PC-9 (cell line): Measurements from ENCODE around the gene FILIP1. TPM values are rescaled to one million over a fixed set of nuclear protein-coding genes. Genes with fewer than 3 reads are reported as not detected.

ENCODE experiments used
- BruUV-seq: library from RNA; stranded (reverse); fragments of 400-500 nt; replicated peaks from 2 replicates; lab custom pipeline; 2021; lab: Mats Ljungman, UMichigan
- CTCF ChIA-PET: fragments of 300-600 bp; sonication (Branson Sonifier 250); formaldehyde crosslinking; loops from one replicate; lab custom pipeline; 2022; ENCODE audit warnings: antibody characterized with exemption; lab: Charles Lee
- POLR2A ChIA-PET: fragments of 300-600 bp; sonication (Branson Sonifier 250); formaldehyde crosslinking; loops from one replicate; lab custom pipeline; 2022; ENCODE audit warnings: antibody characterized with exemption; ENCODE audit not compliant: unreplicated experiment; lab: Charles Lee
- DNase-seq, 2 experiments: peaks; one replicate each; pipeline versions ENCODE4 v3.0.0 to v3.0.0-alpha.2; 2015 to 2022; ENCODE audit warnings: mixed read lengths in 1 of 2
- H2AFZ ChIP-seq: fragments of 200-600 bp; sonication (generic); 2 replicates; pipeline ENCODE4 v1.8.1; 2017; ENCODE audit warnings: antibody characterized with exemption
- H3F3A ChIP-seq: fragments of 200-600 bp; sonication (generic); 2 replicates; pipeline ENCODE4 v1.8.1; 2017; ENCODE audit warnings: antibody characterized with exemption, mild to moderate bottlenecking, low read depth; ENCODE audit not compliant: insufficient read depth
- H3K27ac ChIP-seq: fragments of 200-600 bp; sonication (generic); 2 replicates; pipeline ENCODE4 v1.6.1; 2016; ENCODE audit warnings: mixed run types
- H3K27me3 ChIP-seq: fragments of 200-600 bp; sonication (generic); 2 replicates; pipeline ENCODE4 v1.6.1; 2016; ENCODE audit warnings: low read depth, mixed run types; ENCODE audit not compliant: insufficient read depth
- H3K36me3 ChIP-seq: fragments of 200-600 bp; sonication (generic); 2 replicates; pipeline ENCODE4 v1.6.1; 2016; ENCODE audit warnings: low read depth, mixed run types
- H3K4me1 ChIP-seq: fragments of 200-600 bp; sonication (generic); replicated peaks from 2 replicates; pipeline ENCODE4 v1.6.1; 2016; ENCODE audit warnings: mixed run types; ENCODE audit not compliant: insufficient read depth
- H3K4me2 ChIP-seq: fragments of 200-600 bp; sonication (generic); 2 replicates; pipeline ENCODE4 v1.6.1; 2017; ENCODE audit warnings: mixed run types
- H3K4me3 ChIP-seq: fragments of 200-600 bp; sonication (generic); 2 replicates; pipeline ENCODE4 v1.6.1; 2016; ENCODE audit warnings: mixed run types
- H3K79me2 ChIP-seq: fragments of 200-600 bp; sonication (generic); 2 replicates; pipeline ENCODE4 v1.6.1; 2017; ENCODE audit warnings: low read depth, mixed run types
- H3K9me2 ChIP-seq: fragments of 200-600 bp; sonication (generic); 2 replicates; pipeline ENCODE4 v1.8.1; 2017; ENCODE audit warnings: mild to moderate bottlenecking; ENCODE audit not compliant: insufficient read depth
- H3K9me3 ChIP-seq: fragments of 200-600 bp; sonication (generic); 2 replicates; pipeline ENCODE4 v1.8.1; 2016; ENCODE audit warnings: low read depth; ENCODE audit not compliant: insufficient read depth
- H4K20me1 ChIP-seq: fragments of 200-600 bp; sonication (generic); 2 replicates; pipeline ENCODE4 v1.8.1; 2017; ENCODE audit not compliant: insufficient read depth
- CTCF ChIP-seq: fragments of 200-600 bp; sonication (generic); conservative IDR thresholded peaks from 2 replicates; pipeline ENCODE4 v1.6.1; 2017; ENCODE audit warnings: mixed run types, antibody characterized with exemption, mild to moderate bottlenecking, moderate library complexity
- EZH2 ChIP-seq: fragments of 200-600 bp; sonication (generic); IDR thresholded peaks from 2 replicates; pipeline ENCODE4 v1.8.0; 2017; ENCODE audit warnings: antibody characterized with exemption, low read depth
- intact Hi-C: fragments of 100-400 bp; cut with micrococcal nuclease; formaldehyde crosslinking; loops from one replicate; pipeline ENCODE4 v1.10.0; 2022; ENCODE audit not compliant: unreplicated experiment
- total RNA-seq: library from RNA; stranded (reverse); gene quantifications from 2 replicates; pipeline ENCODE4 v1.2.3, GENCODE V29; 2021

Gene FILIP1
- total RNA-seq, 1 experiment from 2014 or later, result 0.15 TPM

DNA sequence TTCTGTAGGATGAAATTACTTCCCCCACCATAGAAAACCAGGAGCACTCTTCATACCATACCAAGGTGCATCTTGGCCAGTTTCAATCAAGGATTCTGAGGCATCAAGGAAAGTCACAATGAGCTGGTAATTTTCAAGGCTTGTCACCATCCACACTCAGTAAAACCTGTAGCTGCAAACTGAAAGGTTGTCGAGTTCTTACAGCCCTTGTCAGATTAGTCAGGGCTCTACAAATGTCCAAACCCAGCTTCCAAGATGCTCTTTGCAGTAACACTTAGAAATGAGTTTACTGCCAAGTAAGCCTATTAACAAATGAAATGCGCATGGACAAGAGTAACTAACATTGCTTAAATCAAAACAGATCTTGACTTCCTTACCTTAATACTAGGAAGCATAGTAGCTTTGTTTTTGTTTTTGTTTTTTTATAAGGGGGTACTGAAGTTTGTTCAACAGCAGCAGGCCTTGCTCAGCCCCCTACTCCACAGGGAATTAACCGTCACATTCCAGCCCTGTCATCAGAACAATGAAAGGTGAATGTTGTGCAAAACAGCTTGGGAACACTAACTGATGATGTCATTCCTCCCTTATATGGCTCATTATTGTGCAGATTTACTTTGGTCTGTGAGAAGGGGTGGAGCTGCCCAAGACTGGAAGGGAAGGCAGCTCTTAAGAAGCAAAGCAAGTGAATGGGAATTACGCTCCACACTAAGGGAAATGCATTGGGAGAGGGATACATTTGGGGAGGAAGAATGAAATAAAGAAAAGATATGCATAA is 159.1 kb downstream of the FILIP1 start:
- H3K36me3 ChIP-seq, result no peaks in the 10 kb centered on the region
- no peak overlapping the region for H3K4me3 ChIP-seq
- ChIA-PET POLR2A (interaction anchor here (0.6 kb wide), 1 partner anchor 227 kb away, joined by 6 read pairs; no protein-coding TSS in a partner anchor), CTCF (no interaction called here)
- no peaks in the 10 kb centered on the region for H3K9me3 ChIP-seq
- no peaks in the 10 kb centered on the region for H3K4me1 ChIP-seq
- H3K27ac ChIP-seq, result no peak overlapping the region
- H4K20me1 ChIP-seq, result no peaks in the 10 kb centered on the region
- no peak for DNase-seq
- no peaks in the 10 kb centered on the region for H3F3A ChIP-seq
- no peaks in the 10 kb centered on the region for H3K27me3 ChIP-seq
- TF ChIP-seq CTCF (no peak), EZH2 (no peak)
- no peak overlapping the region for H3K4me2 ChIP-seq
- H2AFZ ChIP-seq, result no peak overlapping the region
- H3K9me2 ChIP-seq, result no peaks in the 10 kb centered on the region
- no TSS peak for BruUV-seq
- intact Hi-C loops, result no loop called here
- no peaks in the 10 kb centered on the region for H3K79me2 ChIP-seq

DNA sequence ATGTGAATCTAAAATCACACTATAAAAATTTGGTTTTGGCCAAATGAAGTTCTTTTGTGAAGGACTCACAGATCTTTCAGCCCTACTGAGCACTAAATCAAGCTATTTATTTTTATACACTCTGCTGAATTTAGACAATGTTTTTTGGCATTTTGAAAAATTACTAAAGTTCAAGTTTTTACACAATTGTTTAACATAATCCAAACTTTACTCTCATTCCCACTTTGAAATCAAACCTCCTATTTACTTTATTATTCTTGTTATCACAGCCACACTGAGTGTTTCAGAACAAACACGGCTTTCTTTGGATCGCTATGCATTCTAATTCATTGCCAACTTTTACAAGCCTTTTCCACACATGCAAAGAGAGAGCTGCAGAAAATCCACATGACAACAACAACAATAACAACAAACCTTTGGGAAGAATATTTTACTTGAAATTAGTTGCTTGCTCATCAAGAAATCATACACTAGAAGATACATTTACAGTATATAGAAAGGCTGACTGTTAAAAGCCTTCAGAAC is 159.9 kb downstream of the FILIP1 start:
- POLR2A ChIA-PET, result no interaction called here
- DNase-seq, result no peak
- no peak overlapping the region for H3K4me3 ChIP-seq
- no peaks in the 10 kb centered on the region for H3K79me2 ChIP-seq
- no peak for TF ChIP-seq CTCF
- TF ChIP-seq EZH2, result no peak
- H4K20me1 ChIP-seq, result no peaks in the 10 kb centered on the region
- H3F3A ChIP-seq, result no peaks in the 10 kb centered on the region
- no peaks in the 10 kb centered on the region for H3K36me3 ChIP-seq
- intact Hi-C loops, result no loop called here
- BruUV-seq, result no TSS peak
- no peaks in the 10 kb centered on the region for H3K9me2 ChIP-seq
- no peaks in the 10 kb centered on the region for H3K9me3 ChIP-seq
- H3K27ac ChIP-seq, result no peak overlapping the region
- no peaks in the 10 kb centered on the region for H3K4me1 ChIP-seq
- no peak overlapping the region for H3K4me2 ChIP-seq
- H3K27me3 ChIP-seq, result no peaks in the 10 kb centered on the region
- CTCF ChIA-PET, result no interaction called here
- no peak overlapping the region for H2AFZ ChIP-seq

DNA sequence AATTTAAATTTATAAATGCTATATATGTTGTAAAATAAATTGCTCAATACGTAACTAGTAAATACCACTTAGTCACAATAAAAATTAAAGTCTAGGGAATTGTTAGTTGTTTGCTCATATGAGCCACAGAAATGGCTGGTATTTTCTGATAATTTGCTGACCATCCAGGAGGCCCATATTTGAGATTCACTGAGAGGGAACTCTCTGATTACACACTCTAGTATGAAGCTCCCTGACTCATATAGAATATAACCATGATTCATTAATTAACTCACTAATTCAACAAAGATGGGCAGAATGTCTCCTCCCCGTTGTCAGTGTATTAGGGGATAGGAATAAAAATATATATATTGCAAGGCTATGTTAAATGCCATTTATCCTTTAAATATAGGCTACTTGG is 162.4 kb downstream of the FILIP1 start:
- ChIA-PET POLR2A (no interaction called here), CTCF (no interaction called here)
- no peaks in the 10 kb centered on the region for H4K20me1 ChIP-seq
- H3K36me3 ChIP-seq, result no peaks in the 10 kb centered on the region
- H3K9me2 ChIP-seq, result no peaks in the 10 kb centered on the region
- TF ChIP-seq EZH2, result no peak
- no peak for TF ChIP-seq CTCF
- intact Hi-C loops, result no loop called here
- H3K27ac ChIP-seq, result no peak overlapping the region
- no TSS peak for BruUV-seq
- no peak overlapping the region for H2AFZ ChIP-seq
- H3K4me1 ChIP-seq, result no peaks in the 10 kb centered on the region
- no peak for DNase-seq
- no peaks in the 10 kb centered on the region for H3F3A ChIP-seq
- H3K4me2 ChIP-seq, result no peak overlapping the region
- H3K27me3 ChIP-seq, result no peaks in the 10 kb centered on the region
- H3K9me3 ChIP-seq, result no peaks in the 10 kb centered on the region
- no peaks in the 10 kb centered on the region for H3K79me2 ChIP-seq
- no peak overlapping the region for H3K4me3 ChIP-seq
